Measurements from ENCODE around the gene AJAP1.

The AJAP1 gene

DNA sequence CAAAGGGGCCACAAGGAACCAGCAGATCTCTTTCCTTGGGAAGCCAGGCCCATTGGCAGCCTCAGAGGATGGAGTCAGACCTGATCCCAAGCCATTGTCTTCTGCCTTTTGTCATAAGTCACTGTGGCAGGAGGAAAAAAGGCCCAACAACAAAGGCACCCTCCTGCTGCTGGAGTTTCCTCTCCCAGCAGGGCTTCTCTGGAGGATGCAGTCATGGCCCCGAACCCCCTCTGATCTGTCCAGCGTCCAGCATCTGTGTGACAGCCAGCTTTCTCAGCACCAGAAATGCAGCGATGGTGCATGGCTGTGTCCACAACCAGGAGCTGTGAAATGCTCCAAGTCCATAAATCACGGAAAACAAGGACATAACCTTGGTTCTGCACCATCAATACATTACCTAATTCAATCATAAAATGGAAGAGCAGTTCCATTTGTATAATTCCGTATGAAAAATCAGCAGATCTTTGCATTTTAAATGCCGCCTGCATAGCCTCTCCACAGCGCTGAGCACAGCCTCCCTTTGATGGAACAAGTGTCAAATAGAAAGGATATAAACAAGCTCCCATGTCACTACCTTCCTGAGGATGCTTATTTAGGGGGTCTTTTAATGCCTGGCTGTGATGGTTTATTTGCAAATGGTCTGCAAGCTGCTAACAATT lies 30.6 kb downstream of the AJAP1 start:
- DNase-seq, result no peak

DNA sequence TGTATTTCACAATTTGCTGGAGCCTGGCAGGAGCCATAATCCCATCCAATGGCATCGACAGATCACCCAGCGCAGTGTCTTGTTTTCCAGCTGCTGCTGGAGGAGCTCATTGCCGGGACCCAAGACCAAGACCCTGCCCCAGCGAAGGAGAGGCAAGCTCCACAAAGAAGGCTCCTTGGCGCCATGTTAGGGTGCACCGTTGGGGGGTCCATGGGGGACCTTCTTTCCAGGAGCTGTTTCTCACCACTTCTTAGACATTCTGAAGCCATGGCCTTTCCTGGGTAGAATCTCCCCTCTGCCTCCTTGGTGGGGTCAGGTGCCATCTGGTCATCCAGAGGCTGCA lies 31.1 kb downstream of the AJAP1 start:
- DNase-seq, result no peak

DNA sequence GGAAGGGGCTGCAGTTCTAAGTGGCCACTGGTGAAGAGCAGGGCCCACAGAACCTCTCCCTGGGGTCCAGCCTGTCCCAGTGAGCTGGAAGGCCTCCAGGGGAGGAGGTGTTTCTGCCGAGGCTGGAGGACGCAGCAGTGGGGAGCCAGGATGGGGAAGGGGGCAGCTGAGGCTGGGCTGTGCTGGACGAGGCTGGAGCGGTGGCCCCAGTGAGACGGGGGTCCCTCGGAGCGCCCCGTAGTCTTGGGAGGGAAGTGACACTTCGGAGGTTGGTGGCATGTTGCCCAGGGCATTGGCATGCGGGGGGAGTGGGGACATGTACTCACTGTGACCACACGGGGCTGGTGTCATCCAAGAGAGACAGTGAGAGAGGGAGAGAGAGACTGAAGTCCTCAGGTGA lies 33.5 kb downstream of the AJAP1 start:
- no peak for DNase-seq

DNA sequence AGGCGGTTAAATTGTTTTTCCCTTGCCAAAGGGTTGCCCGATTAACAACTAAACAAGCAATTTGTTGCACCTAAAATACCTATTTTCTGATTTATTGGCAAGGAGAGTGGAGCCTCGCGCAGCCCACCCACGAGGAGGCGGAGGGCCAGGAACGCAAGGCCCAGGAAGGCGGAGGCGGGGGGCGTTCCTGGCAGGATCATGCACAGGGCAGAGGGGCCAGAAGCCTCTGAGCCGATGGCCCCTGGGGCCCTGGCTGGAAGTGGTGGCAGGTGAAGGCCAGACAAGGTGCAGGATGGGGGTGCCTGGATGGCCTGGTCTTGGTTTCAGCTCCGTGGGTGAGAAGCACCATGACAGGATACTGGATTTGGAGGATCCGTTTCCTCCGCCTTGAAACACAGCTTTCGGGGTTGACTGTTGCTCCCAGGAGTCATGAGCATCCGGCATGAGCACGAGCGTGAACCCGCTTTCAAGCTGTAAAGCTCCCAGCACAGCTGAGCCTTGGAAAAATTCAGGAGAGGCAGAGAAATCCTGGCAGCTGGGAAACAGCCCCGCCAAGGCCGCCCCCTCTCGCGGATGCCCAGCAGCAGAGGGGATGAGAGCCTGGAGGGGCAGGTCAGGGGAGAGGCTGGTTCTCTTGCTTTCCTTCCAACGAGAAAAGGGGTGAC lies 35.0 kb downstream of the AJAP1 start:
- no peak for DNase-seq

DNA sequence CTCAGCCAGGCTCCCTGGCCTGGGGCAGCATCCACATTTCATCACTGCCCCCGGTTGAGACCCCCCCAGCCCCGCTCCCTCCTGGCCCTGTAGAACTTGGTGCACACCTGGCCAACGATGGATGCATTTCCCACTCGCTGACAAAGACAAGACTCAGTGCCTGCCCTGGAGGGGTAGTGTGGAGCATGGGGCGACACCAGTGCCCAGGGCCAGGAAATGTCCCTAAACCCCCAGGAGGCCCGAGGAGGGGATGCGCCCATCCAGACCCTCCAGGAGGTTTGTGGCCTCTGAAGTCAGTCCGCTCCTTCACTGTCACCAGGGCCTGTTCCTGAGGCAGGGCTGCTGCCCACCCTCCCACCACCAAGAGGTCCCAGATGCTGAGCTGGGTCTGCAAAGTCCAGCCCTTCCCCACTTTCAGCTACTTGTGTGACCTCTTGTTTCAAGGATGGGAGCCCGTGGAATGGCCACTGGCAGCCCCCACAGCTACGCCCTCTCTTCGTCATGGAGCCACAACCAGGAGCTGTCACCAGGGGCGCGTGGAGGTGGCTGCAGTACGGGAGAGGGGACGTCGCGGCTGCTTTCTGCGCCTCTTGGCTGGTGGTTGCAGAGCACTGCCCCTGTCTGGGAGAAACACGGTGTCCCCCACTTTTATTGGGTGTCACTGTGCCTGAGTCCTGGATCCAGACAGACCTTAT lies 35.7 kb downstream of the AJAP1 start:
- DNase-seq, result no peak

DNA sequence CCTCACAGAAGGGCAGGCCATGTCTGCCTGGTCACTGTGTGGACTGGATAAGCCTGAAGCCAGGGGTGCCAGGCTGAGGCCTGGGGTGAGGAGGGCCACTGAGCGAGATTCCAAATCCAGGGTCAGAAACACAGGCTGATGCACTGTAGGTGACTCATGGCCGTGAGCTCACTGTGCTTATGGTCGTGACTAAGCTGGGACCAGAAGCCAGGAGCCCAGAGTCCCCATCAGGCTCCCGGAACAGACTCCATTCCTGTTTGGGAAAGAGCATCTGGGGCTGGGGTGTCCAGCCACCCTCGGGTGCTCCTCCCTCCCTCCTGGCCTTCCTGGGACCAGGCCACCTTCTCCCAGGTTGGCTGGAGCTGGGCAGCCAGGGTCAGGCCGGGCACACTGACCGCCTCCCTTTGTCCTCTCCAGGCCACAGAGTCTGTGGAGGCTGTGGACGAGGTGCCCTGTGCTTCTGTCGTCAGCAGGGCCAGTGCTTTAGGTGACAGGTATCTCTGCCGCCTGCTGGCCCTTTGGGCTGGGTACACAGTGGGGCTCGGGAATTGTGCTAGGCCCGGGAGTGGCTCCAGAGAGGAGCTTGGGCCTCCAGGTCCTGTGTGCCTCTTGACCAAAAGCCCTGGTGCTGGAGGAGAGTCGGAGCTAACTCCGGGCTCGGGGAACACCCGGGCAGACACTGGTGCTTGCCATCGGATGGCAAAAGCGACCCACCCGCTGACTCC lies 36.7 kb downstream of the AJAP1 start:
- no peak for DNase-seq

DNA sequence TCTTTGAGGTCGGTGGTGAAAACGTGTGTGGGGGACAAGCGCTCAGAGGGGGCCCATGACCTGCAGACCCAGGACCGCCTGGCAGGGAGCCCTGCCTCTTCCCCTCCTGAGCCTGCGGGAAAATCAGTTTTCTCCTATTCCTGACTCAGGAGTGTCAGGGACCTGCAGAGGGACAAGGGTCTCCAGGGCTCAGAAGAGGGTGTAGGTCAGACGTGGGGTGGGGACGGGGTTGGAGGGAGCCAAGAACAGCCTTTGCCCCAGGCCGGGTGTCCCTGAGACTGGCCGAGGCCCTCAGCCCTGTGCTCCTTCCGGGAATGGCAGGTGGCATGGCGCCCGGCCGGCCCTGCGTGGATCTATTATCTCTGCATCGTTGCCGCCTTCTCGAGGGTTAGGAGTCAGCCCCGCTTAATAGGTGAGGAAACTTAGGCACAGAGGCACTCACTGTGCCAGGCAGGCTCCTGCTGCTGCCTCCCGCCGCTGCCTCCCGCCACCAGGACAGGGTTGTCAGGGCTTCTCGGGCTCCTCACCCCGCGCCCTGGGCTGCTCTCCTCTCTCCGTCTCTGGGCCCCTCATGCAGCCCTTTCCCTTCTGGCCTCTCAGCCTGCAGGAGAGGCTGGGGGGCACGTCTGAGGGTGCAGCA lies 37.5 kb downstream of the AJAP1 start:
- no peak for DNase-seq

DNA sequence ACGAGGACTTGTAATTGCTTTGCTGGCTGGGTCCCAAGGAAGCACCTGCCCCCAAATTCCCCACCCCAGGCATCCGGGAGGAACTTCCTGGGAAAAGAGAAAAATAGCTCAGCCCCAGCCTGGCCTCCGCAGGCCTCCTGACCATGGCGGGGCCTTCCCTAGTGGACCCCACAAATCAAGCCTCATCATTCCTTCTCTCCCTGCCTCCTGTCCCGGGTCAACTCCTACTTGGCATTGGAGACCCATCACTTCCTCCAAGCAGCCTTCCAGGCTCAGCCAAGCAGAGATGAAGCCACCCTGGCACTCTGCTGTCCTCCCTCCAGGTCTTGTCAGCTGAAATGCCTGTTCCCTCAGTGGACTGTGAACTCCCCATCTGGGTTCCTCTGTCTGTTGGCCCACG lies 38.0 kb downstream of the AJAP1 start:
- no peak for DNase-seq

DNA sequence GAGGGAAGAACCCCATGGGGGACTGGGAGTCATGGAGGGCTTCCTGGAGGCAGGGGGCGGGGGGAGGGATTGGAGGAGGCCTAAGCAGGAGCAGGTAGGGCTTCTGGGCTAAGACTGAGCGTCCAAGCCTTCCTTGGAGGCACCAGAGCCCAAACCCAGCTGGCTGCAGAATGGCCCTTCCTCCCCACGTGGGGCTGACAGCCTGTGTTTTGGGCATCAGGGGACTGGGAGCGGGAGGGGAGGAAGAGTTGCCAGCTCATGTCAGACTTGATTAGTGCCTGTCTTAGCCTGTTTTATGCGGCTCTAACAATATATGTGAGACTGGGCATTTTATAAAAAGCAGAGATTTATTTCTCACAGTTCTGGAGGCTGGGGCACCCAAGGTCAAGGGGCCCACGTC lies 38.9 kb downstream of the AJAP1 start:
- DNase-seq, result no peak

DNA sequence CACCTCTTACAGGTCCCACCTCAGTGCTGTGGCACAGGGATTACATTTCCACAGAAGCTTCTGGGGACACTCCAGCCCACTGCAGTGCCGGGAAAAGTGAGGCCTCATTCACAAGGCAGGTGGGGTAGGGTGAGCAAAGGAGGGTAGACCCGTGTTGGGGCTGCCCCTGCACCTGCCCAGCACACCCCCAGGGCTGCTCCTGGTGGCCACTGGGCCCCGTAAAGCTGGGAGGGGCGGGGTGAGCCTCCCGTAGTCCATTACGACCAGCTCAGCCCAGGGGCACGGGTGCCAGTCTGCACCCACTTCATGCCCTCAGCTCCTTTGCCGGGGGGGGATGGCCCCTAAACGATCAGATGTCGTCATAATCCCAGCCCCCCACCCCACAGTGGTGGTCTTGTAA lies 39.5 kb downstream of the AJAP1 start:
- no peak for DNase-seq

DNA sequence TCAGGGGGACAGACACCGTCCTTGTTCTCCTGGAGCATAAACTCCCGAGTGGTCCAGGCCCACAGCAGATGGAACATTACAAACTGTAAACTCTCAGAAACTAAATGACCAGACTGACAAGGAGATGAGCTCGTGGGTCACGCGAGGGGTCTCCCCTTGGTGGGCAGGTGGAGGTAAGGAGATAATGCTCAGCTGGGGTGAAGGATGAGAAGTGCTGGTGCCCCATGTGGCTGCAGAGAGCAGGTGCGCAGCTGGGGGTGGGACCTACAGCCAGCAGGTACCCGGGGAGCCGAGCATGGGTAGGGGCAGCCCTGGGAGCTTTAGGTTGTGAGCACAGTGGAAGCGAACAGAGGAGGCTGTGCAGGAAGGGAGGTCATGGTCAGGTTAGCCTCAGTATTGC lies 40.1 kb downstream of the AJAP1 start:
- no peak for DNase-seq

DNA sequence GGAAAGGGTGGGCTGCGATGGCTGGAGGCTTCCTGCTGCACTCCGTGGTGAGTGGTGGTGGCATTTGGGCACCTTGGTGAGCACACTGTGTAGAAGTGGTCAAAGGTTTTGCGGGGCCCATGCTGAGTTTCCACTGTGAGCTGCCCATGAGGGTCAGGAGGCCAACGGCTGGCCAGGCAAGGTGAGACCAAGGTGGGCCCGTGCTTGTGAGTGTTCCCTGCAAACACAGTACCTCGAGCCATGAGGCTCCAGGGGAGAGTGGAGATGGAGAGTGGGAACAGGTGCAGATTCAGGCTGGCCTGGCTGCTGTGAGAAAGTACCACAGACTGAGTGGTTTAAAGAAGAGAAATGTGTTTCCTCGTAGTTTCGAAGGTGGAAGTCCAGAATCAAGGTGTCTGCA lies 40.8 kb downstream of the AJAP1 start:
- no peak for DNase-seq

DNA sequence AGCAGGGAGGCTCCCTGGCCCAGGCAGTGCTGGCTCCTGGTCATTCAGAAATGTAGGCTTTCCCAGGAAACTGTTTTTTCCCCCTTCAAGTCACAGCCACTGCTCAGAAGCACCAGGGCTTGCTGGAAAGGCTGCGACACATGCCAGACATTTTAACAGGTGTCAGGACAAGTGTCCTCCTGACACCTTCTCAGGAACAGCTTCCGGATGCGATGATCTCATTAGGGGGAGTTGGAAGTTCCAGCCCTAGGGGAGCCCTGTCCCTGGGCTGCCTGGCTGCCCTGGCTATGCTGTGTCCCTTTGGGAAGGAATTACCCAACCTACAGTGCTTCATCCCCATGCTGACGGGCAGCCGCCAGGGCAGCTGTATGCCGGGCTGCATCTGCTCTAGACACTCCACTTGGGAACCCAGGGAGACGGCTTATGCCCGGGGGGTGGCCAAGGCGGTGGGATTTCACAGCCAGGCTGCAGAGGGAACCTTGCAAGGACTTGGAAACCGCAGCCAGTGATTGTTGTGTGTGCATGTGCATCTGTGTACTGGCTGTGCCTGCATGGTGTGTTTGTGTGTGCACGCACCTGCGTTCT lies 41.8 kb downstream of the AJAP1 start:
- no peak for DNase-seq

DNA sequence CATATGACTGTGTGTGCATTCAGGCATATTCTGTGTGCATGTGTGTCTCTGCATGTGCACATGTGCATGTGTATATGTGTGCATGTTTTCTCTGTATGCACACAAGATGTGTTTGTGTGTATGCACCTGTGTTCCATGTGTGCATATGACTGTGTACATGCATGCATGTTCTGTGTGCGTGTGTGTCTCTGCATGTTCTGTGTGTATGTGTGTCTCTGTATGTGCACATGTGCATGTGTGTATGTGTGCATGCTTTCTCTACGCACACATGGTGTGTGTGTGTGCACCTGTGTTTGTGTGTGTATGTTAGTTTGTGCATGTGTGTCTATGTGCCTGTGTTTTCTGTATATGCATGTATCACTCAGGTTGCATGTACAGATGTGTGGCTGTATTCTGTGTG lies 42.3 kb downstream of the AJAP1 start:
- DNase-seq, result no peak

DNA sequence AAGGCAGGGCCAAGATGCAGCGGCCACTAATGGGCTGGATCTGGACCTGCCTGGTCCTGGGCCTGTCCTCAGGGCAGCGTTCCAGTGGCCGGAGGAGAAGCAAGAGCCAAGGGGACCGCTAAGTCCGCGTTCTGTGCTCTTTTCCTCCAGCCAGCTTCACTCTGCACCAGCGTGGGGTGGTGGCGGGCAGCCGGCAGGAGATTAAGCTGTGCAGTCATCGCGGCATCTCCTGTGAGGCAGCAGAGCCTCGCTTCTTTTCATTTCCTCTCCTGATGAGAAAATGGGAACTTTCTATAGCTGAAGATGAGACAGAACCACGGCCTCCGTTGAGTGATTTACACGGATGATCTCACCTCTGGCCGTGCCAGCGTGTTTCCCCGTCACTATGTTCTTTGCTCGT lies 43.4 kb downstream of the AJAP1 start:
- DNase-seq, result no peak

DNA sequence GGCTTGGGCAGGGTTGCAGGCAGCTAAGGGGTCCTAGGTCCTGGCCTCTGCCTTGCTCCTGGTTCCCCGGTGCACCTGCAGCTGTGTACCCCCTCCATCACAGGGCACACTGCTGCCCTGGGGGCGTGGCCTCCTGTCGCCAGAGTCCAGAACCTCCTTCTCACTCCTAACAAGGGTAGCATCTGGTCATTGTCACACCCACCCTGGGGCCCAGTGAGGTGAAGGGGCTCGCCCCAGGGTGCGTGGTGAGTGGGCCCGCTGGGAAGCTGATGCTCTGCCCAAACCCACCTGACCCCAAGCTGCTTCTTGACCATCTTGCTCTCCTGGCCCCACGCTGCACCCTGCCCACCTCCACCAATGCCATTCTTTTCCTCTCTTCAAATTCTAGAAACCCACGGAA lies 44.5 kb downstream of the AJAP1 start:
- no peak for DNase-seq

DNA sequence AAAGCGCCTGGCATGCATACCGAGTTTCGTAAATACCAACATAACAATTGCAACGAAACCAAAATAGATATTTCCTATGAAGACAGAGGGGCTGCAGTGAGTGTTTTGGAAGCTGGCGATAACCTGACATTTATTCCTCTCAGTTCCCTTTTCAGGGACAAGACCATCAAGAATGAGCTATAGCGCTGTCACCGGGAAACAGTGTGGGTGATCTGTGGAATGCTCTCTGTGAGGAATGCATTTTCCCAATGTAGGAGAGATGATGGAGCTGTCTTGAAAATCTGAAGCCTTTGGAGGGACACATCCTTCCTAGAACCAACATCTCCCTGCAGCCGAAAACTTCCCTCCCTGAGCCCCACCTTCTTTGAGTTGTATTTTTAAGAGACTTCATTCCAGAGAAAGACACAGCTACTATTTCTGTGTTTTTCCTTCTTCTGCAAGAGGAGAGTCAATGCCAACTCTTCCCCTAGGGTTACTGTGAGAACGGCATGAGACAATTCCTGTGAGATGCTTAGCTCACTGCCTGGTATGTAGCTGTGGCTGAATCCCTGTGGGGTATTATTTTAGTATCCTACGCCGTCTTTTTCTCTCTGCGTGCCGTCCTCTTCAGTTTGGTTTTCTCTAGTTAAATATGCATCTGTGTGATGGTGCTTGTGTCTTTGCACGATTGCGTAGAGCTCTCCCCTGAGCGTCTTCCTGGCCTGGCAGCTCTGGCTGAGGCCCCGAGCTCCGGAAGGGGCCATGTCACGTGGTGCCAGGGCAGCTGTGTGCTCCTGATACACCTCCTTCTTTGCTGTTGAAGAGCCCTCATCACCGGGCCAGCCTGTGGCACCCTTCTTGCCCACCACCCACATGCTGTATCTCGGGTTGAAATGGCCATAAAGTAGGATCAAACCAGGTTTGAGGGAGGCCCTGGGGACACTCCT lies 45.2 kb downstream of the AJAP1 start:
- DNase-seq, result no peak

DNA sequence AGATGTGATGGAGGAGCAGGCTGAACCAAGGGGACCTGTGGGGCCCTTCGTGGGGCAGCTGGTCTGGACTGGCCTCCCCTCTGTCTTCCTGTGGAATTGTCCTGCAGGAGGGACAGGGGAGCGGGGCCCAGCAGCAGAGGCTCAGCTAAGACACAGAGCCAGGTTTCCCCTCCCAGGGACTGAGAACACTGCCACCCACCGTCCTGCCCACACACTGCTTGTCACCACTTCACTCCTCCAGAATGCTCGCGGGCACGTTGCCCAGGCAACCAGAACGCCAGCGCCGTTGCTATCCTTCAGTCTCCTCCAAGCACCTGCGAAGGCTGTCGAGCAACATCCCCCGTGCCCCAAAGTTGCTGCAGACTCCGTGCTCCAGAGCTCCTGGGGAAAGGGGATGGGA lies 46.4 kb downstream of the AJAP1 start:
- no peak for DNase-seq

DNA sequence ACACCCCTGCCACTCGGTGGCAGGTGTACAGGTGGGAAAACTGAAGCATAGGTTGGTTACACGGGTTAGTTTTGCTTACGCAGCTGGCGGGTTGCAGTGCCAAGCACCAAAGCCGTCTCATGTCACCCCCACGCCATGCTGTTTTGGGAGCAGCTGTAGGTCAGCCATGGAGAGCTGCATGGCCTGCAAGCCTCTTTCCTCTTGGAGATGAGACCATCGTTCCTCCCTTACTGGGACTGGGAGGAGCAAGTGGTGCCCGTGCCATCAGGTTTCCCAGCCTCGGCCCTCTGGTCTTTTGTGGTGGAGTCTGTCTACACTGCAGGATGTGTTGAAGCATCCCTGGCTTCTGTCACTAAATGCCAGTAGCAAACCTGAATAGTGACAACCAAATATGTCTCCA lies 46.9 kb downstream of the AJAP1 start:
- no peak for DNase-seq

DNA sequence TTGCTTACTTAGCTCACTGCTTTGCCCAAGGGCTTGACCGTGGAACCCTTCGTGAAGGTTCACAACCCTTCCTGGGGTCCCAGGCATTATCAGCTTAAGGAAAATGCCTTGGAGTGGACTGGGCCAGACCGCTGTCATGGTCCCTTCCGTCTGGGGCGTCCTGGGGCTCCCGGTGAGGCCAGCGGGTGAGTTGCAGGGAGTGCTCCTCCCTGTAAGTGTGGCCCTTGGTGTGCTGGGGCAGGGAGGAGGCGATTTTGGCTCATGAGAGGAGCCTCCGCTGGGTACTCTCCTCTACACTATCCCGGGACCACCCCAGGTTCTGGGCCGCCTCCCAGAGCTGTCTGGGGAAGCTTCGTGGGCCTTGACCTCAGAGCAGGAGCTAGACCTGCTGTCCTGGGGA lies 48.1 kb downstream of the AJAP1 start:
- DNase-seq, result no peak

DNA sequence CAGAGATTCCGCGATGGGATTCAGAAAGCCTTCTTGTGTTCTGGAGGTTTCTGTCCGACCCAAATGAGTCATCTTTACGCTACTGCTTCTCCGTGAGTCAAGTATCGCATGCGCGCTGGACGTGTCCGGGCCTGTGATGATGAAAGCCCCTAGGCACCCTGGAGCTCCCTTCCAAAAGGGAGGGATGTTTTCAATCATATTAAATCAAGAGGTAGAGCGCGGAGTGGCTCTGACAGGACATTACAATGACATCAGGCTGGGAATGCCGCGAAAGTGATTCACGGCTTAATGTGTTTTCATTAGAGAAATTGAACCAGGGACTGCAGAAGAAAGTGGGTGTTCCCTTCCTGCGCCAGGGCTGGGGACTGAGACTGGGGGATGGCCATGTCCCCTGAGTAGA lies 48.5 kb downstream of the AJAP1 start:
- no peak for DNase-seq

DNA sequence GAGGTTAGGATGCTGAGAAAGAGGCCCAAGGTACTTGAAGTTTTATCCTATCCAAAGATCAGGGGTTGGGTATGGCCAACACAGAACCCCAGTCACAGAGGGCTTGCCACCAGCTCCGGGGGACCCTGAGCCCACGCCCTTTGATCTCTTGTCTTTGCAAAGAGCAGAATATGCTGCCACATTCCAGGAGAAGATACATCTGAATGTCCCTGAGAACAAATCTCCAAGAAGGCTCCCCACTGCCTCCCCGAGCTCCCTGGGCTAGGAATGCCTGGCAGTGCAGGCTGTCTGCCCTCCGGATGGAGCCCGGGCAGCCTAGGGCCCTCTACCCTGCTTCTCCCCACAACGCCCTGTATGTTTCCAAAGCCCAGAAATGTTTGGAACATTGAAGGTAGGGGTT lies 49.2 kb downstream of the AJAP1 start:
- DNase-seq, result no peak
